ENCODE data around the gene TM9SF1.

The TM9SF1 gene

DNA sequence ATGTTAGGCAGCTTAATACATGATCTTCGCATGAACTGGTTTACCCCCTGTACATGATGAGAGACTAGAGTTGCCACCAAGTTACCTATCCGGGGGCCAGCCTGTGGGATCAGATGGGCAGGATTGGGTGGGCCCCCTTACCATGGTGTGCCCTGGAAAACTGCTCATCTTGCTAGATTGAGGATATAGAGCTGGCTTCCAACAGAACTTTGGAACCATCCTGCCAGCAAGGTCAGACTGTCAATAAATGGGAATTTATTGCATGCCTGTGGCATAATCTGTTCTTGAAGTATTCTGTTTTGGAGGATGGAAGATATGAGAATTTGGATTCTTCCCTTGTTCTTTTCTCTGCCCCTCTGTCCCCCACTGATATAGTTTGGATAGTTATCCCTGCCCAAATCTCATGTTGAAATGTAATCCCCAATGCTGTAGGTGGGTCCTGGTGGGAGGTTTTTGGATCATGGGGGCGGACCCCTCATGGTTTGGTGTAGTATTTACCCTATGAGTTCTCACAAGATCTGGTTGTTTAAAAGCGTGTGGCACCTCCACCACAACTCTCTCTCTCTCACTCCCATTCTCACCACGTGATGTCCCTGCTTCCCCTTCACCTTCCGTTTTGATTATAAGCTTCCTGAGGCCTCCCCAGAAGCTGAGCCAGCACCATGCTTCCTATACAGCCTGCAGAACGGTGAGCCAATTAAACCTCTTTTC, 3.7 kb upstream of the TM9SF1 start:
- DNase-seq (ENCODE audit: low read depth), result no peak
- TF ChIP-seq, protein P1, sequence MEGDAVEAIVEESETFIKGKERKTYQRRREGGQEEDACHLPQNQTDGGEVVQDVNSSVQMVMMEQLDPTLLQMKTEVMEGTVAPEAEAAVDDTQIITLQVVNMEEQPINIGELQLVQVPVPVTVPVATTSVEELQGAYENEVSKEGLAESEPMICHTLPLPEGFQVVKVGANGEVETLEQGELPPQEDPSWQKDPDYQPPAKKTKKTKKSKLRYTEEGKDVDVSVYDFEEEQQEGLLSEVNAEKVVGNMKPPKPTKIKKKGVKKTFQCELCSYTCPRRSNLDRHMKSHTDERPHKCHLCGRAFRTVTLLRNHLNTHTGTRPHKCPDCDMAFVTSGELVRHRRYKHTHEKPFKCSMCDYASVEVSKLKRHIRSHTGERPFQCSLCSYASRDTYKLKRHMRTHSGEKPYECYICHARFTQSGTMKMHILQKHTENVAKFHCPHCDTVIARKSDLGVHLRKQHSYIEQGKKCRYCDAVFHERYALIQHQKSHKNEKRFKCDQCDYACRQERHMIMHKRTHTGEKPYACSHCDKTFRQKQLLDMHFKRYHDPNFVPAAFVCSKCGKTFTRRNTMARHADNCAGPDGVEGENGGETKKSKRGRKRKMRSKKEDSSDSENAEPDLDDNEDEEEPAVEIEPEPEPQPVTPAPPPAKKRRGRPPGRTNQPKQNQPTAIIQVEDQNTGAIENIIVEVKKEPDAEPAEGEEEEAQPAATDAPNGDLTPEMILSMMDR (IDR thresholded peaks at IDR 0.05; ENCODE audit: low read depth, low read length, missing control alignments), result no peak
- no peak overlapping the region for H3K4me3 ChIP-seq (ENCODE audit: low read depth, low read length)

DNA sequence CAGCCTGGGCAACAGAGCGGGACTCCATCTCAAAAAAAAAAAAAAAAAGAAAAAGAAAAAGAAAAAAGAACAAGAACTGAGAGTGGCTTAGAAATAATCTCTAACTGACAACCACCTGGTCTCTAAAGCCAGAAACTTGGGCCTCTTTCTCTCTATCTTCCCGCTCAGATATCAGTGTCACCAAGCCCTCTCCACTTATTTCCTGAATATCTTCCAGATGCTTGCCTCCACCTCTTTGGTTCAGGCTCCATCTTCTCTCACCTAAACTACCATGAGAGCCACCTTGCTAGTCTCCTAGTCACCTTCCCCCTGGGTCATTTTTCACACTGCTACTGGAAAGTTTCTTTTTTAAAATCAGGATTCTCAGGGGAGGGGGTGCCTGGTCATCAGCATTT, 1.8 kb upstream of the TM9SF1 start:
- TF ChIP-seq, protein P1 (IDR thresholded peaks at IDR 0.05; ENCODE audit: low read depth, low read length, missing control alignments), result no peak
- no peak for DNase-seq (ENCODE audit: low read depth)
- peak overlapping the region; percentile 94 for H3K4me3 ChIP-seq (ENCODE audit: low read depth, low read length)

DNA sequence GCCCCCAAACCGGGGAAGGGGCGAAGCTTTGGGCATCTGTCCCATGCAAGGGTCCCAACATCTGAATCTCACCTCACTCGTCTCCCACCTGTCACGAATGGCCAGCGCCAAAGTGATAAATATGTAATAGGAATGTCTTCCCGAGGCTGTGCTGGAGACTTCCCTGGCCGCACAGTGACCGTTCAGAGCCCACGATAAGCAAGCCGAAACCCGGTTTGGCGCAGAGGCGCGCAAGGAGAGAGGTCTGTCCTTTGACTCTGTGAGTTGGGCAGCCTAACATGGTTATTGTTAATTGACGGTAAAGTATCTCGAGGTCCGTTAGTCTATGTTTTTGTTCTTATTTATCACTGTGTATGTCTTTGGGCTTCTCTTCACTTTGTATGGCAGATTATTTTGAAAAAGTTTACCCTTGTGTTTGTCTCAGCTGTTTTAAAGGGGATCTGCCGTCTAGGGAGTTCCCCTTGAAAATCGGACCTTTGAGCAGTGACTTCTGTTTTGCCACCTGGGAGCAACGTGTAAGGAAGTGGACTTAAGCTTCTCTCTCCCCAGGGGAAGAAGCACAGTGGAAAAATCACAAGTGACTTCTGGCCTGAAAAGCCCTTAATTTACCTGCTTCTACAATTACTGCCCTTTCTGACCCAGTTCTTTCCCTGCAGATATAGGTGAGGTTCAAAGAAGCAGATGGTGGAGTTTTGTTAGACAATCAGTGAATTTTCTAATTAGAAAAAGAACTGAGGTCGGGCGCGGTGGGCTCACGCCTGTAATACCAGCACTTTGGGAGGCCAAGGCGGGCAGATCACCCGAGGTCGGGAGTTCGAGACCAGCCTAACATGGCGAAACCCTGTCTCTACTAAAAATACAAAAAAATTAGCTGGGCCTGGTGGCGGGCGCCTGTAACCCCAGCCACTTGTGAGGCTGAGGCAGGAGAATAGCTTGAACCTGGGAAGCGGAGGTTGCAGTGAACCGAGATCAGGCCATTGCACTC, 1.1 kb upstream of the TM9SF1 start:
- peak overlapping the region; percentile 94 for H3K4me3 ChIP-seq (ENCODE audit: low read depth, low read length)
- TF ChIP-seq, protein P1 (IDR thresholded peaks at IDR 0.05; ENCODE audit: low read depth, low read length, missing control alignments), result no peak
- DNase-seq (ENCODE audit: low read depth), result no peak

DNA sequence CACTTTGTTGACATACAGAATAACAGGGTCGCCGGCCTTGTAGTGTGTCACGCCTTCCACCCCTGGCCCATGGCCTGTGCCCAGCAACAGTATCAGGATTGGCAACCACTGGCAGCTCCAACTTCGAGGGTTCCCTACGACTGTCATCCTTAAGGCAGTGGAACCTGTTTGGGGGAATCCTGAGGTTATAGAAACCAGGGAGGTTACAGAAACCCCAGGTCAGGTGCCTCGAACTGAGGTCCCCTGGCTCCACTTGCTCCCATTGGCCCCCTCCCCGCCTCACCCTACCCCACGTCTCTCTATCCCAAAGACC, 412 bp downstream of the TM9SF1 start:
- TF ChIP-seq, protein P1 (IDR thresholded peaks at IDR 0.05; ENCODE audit: low read depth, low read length, missing control alignments), result no peak
- H3K4me3 ChIP-seq (ENCODE audit: low read depth, low read length), result peak overlapping the region; percentile 94
- DNase-seq (ENCODE audit: low read depth), result no peak

DNA sequence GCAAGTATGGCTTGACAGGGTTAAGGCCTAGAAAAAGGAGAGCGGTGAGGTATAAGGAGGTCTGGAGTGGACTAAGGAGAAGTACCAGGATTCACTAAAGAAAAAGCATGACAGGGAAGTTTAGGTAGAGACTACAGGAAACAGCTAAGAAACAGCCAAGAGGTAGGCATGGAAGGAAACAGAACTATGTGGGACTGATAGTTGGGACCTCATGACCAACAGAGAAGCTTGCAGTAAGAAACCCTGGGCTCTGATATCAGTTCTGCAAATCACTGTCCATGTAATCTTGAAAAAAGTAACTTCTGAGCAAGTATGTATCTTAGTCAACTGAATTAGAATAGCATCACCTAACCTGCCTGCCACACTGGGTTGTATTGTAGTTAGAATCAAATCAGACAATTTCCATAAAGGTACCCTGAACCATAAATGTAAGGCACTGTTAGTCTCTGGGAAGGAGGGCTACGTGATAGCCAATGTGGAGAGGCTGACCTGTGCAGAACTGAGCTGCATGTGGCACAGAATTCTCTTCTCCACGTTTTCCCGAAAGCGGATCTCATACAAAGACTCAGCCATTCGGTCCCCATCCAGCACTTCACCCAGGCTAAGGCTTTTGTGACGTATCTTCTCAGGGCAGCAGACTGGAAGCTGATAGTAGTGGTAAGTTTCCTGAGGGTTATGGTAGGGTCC, 912 bp downstream of the TM9SF1 start:
- TF ChIP-seq, protein P1 (IDR thresholded peaks at IDR 0.05; ENCODE audit: low read depth, low read length, missing control alignments), result no peak
- DNase-seq (ENCODE audit: low read depth), result no peak
- H3K4me3 ChIP-seq (ENCODE audit: low read depth, low read length), result peak overlapping the region; percentile 94

DNA sequence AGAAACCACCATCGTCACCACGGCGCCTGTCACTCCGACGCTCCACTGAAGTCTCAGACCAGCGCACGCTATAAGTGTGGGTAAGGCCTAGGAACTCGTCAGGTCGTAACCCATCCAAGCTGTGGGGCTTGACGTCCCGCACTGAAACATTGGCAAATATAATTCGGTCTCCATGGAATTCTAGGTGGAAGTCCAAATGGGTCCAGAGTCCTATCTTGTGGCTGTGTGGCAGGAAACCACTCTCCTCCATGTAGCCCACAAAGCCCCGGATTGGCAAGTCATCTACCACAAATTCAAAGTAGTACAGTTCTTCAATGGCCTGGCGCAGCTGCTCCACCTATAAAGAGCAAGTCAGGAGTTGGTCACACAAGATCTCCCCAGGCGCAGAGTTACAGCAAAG, 2.3 kb downstream of the TM9SF1 start:
- DNase-seq (ENCODE audit: low read depth), result no peak
- no peak overlapping the region for H3K4me3 ChIP-seq (ENCODE audit: low read depth, low read length)
- TF ChIP-seq, protein P1 (IDR thresholded peaks at IDR 0.05; ENCODE audit: low read depth, low read length, missing control alignments), result no peak
